ENCODE data around the gene DNAH17.

Gene DNAH17, protein sequence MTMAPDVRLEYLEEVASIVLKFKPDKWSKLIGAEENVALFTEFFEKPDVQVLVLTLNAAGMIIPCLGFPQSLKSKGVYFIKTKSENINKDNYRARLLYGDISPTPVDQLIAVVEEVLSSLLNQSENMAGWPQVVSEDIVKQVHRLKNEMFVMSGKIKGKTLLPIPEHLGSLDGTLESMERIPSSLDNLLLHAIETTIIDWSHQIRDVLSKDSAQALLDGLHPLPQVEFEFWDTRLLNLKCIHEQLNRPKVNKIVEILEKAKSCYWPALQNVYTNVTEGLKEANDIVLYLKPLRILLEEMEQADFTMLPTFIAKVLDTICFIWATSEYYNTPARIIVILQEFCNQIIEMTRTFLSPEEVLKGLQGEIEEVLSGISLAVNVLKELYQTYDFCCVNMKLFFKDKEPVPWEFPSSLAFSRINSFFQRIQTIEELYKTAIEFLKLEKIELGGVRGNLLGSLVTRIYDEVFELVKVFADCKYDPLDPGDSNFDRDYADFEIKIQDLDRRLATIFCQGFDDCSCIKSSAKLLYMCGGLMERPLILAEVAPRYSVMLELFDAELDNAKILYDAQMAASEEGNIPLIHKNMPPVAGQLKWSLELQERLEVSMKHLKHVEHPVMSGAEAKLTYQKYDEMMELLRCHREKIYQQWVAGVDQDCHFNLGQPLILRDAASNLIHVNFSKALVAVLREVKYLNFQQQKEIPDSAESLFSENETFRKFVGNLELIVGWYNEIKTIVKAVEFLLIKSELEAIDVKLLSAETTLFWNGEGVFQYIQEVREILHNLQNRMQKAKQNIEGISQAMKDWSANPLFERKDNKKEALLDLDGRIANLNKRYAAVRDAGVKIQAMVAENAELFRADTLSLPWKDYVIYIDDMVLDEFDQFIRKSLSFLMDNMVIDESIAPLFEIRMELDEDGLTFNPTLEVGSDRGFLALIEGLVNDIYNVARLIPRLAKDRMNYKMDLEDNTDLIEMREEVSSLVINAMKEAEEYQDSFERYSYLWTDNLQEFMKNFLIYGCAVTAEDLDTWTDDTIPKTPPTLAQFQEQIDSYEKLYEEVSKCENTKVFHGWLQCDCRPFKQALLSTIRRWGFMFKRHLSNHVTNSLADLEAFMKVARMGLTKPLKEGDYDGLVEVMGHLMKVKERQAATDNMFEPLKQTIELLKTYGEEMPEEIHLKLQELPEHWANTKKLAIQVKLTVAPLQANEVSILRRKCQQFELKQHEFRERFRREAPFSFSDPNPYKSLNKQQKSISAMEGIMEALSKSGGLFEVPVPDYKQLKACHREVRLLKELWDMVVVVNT (N-terminal part only)

DNA sequence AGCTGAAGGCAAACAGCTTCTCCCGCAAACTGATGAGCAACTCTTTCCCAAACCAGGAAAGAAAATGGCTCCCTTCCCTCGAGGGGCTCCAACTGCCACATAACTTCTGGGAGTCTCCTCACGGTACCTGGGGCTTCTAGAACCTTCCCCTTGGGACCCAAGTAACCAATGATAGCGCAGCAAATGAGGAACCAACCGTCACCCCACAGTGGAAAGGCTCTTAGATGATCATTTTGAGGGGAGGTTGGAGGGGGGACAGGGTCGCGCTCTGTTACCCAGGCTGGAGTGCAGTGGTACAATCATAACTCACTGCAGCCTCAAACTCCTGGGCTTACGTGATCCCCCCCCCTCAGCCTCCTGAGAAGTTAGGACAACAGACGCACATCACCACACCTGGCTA lies at the start of gene DNAH17:
Gene DNAH17 (minus strand): TSS at position 101 of the 400 bp plus-strand sequence. CDS start 2,339 bp downstream, outside the sequence.
- DNase-seq: no peak

DNA sequence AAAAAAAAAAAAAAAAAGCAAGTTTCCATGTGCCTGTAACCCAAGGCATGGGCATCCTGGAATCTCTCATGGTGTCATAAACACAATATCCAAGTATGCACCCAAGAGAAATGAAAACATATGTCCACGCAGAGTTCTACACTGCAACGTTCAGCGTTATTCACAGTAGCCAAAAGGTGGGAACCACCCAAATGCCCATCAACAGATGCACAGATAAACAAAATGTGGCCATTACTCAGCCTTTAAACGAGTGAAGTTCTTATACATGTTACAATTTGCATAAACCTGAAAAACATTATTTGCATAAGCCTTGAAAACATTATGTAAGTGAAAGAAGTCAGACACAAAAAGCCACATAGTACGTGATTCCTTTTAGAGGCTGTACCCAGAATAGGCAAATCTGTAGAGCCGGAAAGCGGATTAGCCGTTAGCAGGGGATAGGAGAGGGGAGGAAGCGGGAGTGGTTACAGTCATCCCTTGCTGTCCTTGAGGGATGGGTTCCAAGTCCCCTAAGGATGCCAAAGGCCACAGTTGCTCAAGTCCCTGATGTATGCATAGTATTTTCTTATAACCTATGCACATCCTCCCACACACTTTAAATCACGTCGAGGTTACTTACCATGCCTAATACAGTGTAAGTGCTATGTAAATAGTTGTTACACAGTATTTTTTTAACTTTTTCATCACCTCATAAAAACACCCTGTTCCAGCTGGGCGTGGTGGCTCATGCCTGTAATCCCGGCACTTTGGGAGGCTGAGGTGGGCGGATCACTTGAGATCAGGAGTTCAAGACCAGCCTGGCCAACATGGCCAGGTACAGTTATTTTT lies 47.3 kb upstream of the DNAH17 start:
- DNase-seq: no peak

DNA sequence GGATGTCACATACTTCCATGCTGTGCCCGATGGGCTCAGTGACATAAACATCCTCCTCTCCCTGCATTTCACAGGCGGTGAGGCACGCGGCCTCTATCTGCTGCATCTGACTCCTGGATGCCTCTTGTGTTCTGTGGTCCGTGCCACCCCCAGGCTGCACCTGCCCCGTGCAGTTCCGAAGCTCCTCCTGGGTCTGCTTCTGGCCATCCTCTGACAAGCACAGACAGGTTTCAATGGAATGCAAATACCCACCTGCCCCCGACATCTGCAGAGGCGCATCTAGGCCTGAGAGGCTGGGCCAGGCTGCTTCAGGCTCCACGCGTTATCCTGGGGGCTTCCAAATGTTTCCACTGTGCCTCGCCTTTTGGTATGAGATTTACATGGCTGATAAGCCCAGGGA lies 46.3 kb upstream of the DNAH17 start:
- DNase-seq: no peak

DNA sequence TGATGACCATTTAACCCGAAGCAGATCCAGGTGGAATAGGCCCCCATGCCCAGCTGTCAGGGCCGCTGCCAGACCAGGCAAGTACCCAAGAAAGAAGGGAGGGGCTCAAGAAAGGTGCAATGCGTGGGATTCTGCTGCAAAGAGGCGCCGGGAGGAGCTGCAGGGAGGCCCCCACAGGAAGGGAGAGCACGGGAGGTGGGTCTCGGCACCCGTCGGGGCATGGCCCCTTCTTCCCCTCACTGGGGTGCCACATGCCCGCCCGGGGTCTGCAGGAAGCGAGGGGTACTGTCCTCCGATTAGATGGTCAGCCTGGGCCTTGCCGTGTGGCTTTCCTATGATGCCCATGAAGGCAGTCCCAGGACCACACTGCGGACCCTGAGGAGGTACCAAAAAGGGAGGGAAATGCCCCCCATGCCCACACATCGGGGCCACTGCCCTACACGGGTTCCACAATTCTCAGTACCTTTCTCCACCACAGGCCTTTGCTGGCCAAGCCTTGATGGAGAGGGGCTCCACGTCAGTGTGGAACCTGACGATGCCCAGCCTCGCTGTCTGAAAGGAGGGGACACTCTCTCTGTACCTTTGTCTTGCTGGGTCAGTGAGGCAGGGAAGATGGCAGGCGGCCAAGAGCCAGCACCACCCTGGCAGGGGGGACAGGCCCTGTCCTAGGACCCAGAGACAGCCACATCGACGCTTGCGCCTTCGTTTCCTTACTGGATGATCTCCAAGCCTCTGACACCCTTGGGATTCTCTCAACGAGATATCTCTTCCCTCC lies 45.5 kb upstream of the DNAH17 start:
- no peak for DNase-seq

DNA sequence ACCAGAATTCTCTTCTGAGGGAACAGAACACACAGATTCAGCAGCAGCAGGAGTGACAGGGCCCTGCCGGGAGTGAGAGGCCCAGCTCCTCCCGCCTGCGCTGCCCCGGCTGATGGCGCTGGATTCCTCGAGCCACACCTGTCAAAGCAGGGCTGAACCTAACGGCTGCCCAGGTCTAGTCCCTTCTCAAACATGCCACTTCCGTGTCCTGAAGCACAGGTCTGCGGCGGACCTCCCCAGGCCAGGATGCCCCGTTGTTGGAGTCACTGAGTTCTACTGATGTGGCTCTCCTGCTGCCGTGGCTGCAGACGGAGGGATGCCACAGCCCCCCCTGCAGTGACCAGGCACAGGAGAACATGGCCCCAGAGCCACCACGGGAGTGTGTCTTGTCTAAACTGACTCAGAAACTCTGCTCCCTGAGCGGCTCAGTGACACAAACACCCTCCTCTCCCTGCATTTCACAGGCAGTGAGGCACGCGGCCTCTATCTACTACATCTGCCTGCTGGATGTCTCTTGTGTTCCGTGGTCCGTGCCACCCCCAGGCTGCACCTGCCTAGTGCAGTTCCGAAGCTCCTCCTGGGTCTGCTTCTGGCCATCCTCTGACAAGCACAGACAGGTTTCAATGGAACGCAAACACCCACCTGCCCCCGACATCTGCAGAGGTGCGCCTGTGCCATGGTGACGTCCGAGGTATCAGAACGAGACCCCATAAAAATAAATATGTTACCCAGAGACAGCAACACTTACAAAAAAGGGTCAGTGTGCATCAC lies 44.7 kb upstream of the DNAH17 start:
- no peak for DNase-seq

DNA sequence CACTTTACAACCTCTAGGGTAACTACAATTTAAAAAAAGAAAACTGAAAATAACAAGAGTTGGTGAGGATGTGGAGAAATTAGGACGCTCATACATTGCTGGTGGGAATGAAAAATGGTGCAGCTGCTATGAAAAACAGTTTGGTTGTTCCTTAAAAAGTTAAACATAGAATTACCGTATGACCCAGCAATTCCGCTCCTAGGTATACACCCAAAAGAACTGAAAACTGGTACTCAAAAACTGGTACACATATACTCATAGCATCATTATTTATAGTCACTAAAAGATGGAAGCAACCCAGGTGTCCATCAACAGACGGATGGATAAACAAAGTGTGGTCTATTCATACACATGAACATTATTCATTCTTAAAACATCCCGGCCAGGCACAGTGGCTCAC lies 42.9 kb upstream of the DNAH17 start:
- no peak for DNase-seq

DNA sequence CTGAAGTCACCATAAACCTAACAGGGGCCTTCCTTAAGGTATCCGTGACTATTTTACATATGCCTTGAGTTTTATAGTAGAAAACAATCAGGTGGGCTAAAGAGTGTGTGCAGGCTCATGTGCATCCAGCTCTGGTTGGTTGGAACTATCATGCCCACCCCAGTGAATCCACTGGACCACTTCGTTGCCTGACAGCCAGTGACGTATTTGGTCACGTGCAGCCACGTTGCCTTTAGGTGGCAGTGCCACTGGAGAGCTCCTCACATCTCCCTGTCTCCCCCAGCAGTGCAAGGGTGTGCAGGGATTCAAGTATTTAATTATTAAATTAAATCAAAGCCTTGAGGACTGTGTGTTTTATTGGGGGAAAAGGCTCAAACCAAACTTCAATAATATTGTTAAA lies 42.1 kb upstream of the DNAH17 start:
- DNase-seq: no peak

DNA sequence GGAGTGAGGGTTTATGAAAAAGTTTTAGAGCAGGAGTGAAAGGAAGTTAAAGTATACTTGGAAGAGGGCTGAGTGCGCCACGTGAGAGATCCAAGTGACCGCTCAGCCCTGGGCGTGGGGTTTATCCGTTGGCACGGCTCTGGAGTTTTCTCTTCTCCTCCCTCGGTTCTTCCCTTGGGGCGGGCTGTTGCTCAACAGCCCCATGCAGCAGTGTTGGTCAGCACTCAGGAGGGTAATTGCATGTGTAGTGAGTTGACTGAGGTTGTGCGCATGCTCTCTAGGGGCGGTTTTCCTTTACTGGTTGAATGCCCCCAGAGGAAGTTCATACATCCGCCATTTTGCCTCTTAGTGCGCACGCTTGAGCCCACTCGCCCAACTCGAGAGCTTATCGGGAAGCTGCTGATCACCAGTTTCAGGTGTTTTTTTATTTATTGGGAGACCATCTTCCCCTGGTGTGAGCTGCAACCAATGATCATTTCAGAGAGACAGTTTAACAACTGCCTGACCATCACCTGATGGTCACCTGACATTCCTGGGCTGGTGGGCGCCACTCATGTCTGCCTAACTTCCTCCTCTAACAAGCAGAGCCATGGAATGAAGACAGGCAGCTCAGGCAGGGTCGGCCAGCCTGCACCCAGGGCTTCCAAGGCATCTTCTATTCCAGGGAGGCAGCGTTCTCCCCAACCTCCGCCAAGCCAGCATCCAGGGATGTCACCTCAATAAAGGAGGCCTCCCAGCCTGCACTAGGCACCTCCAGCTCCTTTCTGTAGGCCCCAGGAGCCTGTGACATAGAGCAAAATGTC lies 41.3 kb upstream of the DNAH17 start:
- no peak for DNase-seq

DNA sequence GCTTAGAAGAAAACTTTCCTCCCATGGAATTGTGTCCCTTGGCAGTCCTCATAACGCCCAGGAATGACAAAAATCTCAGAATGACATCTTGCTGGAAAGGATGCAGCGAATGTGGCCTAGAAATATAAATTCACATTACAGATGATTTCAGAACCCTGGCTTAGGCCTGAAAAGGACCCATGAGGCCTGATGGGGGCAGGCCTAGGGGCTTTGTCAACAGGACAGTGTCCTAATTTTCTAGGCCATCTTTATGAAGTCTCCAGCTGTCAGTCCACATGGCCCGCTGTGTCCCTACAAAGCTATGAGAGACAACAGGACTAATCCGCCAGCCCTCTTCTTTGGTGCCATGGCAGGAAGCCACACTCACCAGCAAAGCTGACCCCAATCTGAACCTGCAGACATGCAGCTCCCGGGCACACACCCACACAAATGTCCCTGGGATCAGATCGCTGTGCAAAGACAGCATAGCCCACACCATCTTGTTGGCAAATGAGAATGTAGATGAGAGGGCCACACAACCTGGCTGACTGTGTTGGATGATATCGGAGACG lies 40.4 kb upstream of the DNAH17 start:
- DNase-seq: peak in 1 of 2 experiments; percentile 39

DNA sequence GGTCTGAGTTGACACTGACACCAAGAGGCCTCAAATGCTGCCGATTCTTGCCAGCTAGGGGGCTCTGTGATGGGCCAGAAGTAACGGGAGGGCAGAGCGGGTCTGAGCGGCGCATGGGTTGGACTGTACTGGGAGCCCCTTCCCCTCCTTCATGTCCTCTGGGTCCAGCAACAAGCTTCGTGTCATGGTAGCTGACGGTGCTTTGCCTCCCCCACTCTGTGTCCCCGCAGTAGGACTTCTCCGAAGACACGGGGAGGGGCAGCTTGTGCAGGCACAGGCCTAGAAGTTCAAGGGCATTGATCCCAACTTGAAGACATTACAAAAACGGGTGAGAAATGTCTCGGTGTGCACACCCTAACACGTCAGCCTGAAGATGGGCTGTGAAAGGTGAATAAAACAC lies 39.8 kb upstream of the DNAH17 start:
- DNase-seq: no peak

DNA sequence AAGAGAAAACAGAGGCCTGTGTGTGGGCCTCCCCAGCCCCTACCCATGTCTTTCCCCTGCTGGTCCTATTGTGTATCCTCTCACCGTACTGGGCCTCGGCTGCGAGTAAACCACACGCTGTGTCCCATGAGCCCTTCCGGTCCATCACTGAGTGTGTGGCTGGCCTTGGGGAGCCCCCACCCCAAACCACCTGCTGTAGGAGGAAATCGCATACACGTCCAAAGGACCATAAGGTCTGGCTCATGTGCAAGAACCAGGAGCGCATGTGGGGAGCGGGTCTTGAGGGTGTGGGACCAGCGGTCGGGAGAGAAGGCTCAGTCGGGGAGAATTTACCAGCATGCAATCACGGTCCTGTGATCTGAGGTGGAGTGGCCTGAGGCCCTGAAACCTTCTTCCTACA lies 38.4 kb upstream of the DNAH17 start:
- no peak for DNase-seq

DNA sequence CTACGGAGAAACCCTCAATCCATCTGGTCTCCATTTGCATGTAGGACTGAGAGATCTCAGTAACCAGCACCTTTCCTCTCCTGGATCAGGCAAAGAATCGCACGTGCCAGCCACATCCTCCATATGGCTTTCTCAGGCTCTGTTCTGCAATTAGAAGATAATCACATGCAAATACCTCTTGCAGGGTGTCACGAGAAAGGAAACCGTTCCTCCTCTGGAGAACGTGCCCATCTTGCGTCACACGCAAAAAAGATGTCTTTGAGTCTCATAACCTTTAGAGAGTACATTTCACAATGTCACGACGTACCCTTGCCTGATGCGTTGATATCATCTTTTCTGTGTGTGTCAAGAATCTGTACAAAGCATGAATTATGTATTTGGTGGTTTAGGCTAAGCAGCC lies 36.2 kb upstream of the DNAH17 start:
- peak in 1 of 2 experiments; percentile 72 for DNase-seq

DNA sequence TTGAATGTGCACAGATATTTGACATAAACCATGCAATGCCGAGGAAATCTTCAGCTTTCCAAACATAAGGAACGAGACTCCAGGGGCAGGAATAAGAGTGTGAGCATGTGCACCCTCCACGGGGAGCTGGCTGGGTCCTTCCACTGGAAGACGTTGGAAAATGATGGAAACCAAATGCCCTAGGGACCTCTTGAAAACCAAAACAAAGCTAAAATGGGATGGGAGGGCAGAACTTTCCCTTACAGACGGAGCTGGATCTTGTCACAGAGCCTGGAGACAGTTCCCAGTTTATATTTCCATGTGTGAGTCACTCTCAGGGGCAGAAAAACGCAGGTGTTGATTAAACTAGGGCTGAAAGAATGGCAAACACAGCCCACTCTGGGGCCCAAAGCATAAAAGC lies 34.4 kb upstream of the DNAH17 start:
- no peak for DNase-seq

DNA sequence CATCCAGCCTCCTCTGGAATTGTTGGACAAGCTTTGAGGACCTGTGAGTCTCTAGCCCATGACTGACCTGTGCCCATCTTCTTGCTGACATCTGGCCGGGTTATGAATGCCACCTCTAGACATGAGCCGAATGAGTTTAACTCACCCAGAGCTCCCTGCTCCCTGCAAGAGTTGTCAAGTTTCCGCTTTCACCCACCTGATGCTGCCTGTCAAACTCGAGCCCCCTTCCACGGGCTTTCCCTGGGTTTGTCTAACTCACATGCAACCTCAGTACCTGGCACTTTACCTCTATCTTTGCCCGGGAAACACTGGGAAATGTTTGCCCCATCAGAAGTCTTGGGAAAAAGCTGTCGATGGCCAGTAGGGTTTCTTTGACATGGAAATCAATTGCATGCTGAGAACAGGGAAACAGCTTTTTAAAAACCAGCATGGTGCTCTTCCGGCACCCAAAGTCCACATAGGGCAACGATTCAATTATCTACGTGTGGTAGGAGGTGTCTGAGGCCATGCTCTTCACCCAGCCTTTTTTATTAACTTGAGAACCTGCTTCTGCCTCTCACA lies 33.8 kb upstream of the DNAH17 start:
- DNase-seq: no peak

DNA sequence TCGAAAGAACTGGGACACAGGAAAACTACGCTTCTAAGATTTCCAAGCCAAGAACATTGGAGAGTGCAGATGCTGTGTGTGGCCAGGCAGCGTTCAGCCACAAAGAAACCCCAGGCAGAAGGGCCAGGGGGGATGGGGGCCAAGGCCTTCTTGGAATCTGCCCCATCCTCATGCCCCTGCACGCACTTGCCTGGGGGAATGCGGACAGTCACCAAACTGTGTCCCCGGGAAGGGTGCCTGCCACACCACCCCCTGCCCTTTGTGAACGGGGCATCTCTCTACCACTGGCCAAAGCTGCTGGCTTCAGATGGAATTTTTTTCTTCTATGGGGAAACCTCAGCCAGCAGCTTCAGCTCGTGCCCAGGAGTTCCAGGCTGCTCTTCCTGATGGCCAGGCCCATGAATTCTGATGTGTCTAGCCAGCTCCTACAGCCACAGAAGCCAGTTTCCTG lies 32.0 kb upstream of the DNAH17 start:
- DNase-seq: no peak

DNA sequence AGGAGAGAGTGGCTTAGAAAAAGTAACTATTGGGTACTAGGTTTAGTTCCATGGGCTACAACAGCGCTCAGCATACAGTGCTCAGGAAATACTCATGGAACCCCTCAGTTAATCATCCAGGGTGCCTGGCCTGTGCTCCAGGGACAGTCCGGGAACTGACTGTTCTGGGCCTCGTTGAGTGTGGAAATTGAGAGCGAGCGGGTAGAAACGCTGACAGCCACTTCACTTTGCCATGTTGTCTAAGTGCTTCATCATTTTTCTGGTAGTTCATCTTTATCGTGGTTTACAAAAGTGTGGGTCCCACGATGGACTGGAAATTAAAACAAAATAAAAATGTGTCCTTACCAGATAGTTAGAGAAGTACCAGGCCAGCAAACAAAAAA lies 31.6 kb upstream of the DNAH17 start:
- DNase-seq: no peak

DNA sequence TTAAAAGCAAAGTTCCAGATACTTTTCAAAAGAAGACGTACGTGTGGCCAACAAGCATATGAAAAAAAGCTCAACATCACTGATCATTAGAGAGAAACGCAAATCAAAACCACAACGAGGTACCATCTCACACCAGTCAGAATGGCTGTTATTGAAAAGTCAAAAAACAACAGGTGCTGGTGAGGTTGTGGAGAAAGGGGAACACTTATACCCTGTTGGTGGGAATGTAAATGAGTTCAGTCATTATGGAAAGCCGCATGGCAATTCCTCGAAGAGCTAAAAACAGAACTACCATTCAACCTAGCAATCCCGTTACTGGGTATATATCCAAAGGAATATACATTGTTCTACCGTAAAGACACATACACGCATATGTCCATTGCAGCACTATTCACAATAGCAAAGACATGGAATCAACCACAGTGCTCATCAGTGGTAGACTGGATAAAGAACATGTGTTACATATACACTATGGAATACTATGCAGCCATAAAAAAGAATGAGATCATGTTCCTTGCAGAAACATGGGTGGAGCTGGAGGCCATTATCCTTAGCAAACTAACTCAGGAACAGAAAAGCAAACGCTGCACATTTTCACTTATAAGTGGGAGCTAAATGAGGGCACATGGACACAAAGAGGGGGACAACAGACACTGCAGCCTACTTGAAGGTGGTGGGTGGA lies 31.1 kb upstream of the DNAH17 start:
- DNase-seq: no peak

DNA sequence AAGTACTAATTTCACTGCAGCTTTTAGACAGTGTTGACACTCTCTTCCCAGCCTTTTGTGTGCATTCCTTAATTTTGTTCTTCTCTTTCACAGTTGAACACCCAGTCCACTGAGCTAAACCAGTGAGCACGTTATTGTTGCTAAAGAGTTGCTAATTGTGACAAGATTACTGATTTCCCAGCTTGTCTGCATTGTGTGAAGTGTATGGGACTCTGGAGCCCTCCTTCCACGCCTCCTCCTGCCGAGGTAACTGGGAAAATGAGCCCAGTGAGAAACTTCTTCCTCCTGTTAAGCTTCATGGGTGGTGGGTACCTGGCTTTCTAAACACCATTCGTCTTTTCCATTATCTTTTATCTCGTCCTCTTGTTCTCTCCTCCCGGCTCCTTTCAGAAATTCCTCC lies 29.8 kb upstream of the DNAH17 start:
- no peak for DNase-seq

Measured in NCI-H524 (cell line).